PC-3 (cell line): ENCODE results near the gene SEC24B. TPM values are rescaled to one million over a fixed set of nuclear protein-coding genes. Genes with fewer than 3 reads are reported as not detected.
A peak's percentile ranks its signal among the peaks of the same experiment; 100 is the strongest.

Experiments used
- ATAC-seq: fragments of 200-7000 bp; cut with Tn5 transposase; 2 replicates; pipeline ENCODE4 v1.9.1; 2020; ENCODE audit warnings: mild to moderate bottlenecking, moderate library complexity
- BruUV-seq: library from RNA; stranded (reverse); fragments of 400-500 nt; replicated peaks from 2 replicates; lab custom pipeline; 2021; lab: Mats Ljungman, UMichigan
- CTCF ChIA-PET: fragments of 300-600 bp; sonication (Branson Sonifier 250); formaldehyde crosslinking; loops from one replicate; lab custom pipeline; 2022; ENCODE audit warnings: antibody characterized with exemption; lab: Charles Lee
- POLR2A ChIA-PET: fragments of 300-600 bp; sonication (Branson Sonifier 250); formaldehyde crosslinking; loops from one replicate; lab custom pipeline; 2022; ENCODE audit warnings: antibody characterized with exemption; ENCODE audit not compliant: unreplicated experiment; lab: Charles Lee
- DNase-seq: peaks from one replicate; pipeline ENCODE4 v3.0.0-alpha.2; 2015
- H2AFZ ChIP-seq: fragments of 300-600 bp; sonication (generic); 2 replicates; pipeline ENCODE4 v1.6.0; 2016; ENCODE audit warnings: antibody characterized with exemption, low read length
- H3F3A ChIP-seq: fragments of 300-600 bp; sonication (generic); one replicate; pipeline ENCODE4 v1.6.0; 2017; ENCODE audit warnings: antibody characterized with exemption, low read length, control low read depth, mild to moderate bottlenecking; ENCODE audit not compliant: unreplicated experiment
- H3K27ac ChIP-seq: fragments of 300-600 bp; sonication (generic); 2 replicates; pipeline ENCODE4 v1.5.1; 2016; ENCODE audit warnings: mild to moderate bottlenecking, low read length
- H3K27me3 ChIP-seq: fragments of 300-600 bp; sonication (generic); 2 replicates; pipeline ENCODE4 v1.6.1; 2016; ENCODE audit warnings: low read length, mixed read lengths
- H3K36me3 ChIP-seq: fragments of 300-600 bp; sonication (generic); 2 replicates; pipeline ENCODE4 v1.6.1; 2016; ENCODE audit warnings: low read depth, mixed run types, low read length, mixed read lengths
- H3K4me1 ChIP-seq: fragments of 300-600 bp; sonication (generic); 2 replicates; pipeline ENCODE4 v1.5.1; 2016; ENCODE audit warnings: low read length; ENCODE audit not compliant: insufficient read depth
- H3K4me2 ChIP-seq: fragments of 300-600 bp; sonication (generic); 2 replicates; pipeline ENCODE4 v1.6.0; 2016; ENCODE audit warnings: low read length
- H3K4me3 ChIP-seq: fragments of 300-600 bp; sonication (generic); 2 replicates; pipeline ENCODE4 v1.5.1; 2016; ENCODE audit warnings: mild to moderate bottlenecking, low read length, mixed read lengths
- H3K79me2 ChIP-seq: fragments of 300-600 bp; sonication (generic); 2 replicates; pipeline ENCODE4 v1.6.1; 2017; ENCODE audit warnings: low read length, mixed read lengths
- H3K9ac ChIP-seq: fragments of 300-600 bp; sonication (generic); 2 replicates; pipeline ENCODE4 v1.6.0; 2016; ENCODE audit warnings: mild to moderate bottlenecking, low read length
- H3K9me2 ChIP-seq: fragments of 300-600 bp; sonication (generic); replicated peaks from 2 replicates; pipeline ENCODE4 v1.6.1; 2016; ENCODE audit warnings: mixed run types, low read length, mixed read lengths
- H3K9me3 ChIP-seq: fragments of 300-600 bp; sonication (generic); 2 replicates; pipeline ENCODE4 v1.6.1; 2016; ENCODE audit warnings: low read length, mixed read lengths
- H4K20me1 ChIP-seq: fragments of 300-600 bp; sonication (generic); 2 replicates; pipeline ENCODE4 v1.6.1; 2016; ENCODE audit warnings: low read length, mixed read lengths
- EZH2 ChIP-seq: fragments of 300-600 bp; sonication (generic); IDR thresholded peaks from one replicate; pipeline ENCODE4 v1.6.1; 2017; ENCODE audit warnings: antibody characterized with exemption, mild to moderate bottlenecking, low read length; ENCODE audit not compliant: unreplicated experiment
- EZH2phosphoT487 ChIP-seq: fragments of 300-600 bp; sonication (generic); IDR thresholded peaks from 2 replicates; pipeline ENCODE4 v1.6.1; 2018; ENCODE audit warnings: mild to moderate bottlenecking, antibody characterized with exemption, low read length, borderline replicate concordance
- intact Hi-C: fragments of 100-400 bp; cut with micrococcal nuclease; formaldehyde crosslinking; loops from 2 replicates; pipeline ENCODE4 v1.9.0; 2023
- total RNA-seq: library from RNA; depleted of rRNA; stranded (reverse); fragments of >200 nt; gene quantifications from 2 replicates; pipeline ENCODE4 v1.2.3, GENCODE V29; 2014
- TF ChIP-seq, protein P1 (sequence below): fragments of 300-600 bp; sonication (generic); conservative IDR thresholded peaks from 2 replicates; pipeline ENCODE4 v1.5.1; 2017; ENCODE audit warnings: antibody characterized with exemption, low read depth, mild to moderate bottlenecking, low read length

SEC24B gene
- total RNA-seq, 1 experiment from 2014 or later, result 11.3 TPM

DNA sequence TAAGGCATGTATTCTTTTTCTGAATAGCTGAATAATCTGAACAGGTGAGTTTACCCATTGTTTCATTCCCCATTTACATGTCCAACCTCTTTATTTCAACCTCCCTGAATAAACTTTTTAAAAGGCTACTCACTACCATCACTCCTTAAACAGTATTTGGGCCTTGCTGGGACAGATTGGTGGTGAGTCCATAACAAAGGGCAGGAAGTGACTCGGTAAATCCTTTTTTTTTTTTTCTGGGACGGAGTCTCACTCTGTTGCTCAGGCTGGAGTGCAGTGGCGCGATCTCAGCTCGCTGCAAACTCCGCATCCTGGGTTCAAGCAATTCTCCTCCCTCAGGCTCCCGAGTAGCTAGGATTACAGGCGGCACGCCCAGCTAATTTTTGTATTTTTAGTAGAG is 23.4 kb upstream of the SEC24B start:
- Histone ChIP-seq H3K79me2 (no peaks in the 10 kb centered on the region), H3K4me2 (no peak overlapping the region), H3K4me1 (no peaks in the 10 kb centered on the region), H3K9me2 (no peaks in the 10 kb centered on the region), H3K9ac (no peak overlapping the region), H4K20me1 (no peaks in the 10 kb centered on the region), H3K27ac (no peak overlapping the region), H2AFZ (no peak overlapping the region), H3K9me3 (no peaks in the 10 kb centered on the region), H3F3A (no peaks in the 10 kb centered on the region), H3K4me3 (no peak overlapping the region), H3K27me3 (no peaks in the 10 kb centered on the region), H3K36me3 (no peaks in the 10 kb centered on the region)
- DNase-seq, result no peak
- ChIA-PET POLR2A (no interaction called here), CTCF (no interaction called here)
- TF ChIP-seq, protein P1, sequence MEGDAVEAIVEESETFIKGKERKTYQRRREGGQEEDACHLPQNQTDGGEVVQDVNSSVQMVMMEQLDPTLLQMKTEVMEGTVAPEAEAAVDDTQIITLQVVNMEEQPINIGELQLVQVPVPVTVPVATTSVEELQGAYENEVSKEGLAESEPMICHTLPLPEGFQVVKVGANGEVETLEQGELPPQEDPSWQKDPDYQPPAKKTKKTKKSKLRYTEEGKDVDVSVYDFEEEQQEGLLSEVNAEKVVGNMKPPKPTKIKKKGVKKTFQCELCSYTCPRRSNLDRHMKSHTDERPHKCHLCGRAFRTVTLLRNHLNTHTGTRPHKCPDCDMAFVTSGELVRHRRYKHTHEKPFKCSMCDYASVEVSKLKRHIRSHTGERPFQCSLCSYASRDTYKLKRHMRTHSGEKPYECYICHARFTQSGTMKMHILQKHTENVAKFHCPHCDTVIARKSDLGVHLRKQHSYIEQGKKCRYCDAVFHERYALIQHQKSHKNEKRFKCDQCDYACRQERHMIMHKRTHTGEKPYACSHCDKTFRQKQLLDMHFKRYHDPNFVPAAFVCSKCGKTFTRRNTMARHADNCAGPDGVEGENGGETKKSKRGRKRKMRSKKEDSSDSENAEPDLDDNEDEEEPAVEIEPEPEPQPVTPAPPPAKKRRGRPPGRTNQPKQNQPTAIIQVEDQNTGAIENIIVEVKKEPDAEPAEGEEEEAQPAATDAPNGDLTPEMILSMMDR, result no peak
- TF ChIP-seq EZH2phosphoT487 (no peak), EZH2 (no peak)
- intact Hi-C loops, result no loop called here
- BruUV-seq, result no TSS peak
- no peak for ATAC-seq

DNA sequence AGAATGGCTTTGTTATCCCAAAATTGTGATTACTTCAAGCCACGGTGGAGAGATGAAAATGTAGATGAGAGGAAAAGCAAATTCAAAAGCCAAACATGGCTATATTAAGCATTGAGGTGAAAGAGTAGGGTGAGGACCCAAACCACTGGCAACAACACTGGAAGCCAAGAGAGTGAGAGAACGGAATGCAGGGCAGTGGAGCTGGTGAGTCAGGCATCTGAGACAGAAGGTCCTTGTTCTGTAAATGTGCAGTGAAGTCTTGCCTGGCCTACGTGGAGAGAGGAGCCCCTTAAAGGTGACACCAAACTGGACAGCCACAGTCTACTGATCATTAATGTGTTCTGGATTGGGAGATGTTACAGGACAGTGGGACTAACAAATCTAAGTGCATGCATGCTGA is 22.8 kb upstream of the SEC24B start:
- no peak overlapping the region for H3K27ac ChIP-seq
- no peaks in the 10 kb centered on the region for H3F3A ChIP-seq
- no peaks in the 10 kb centered on the region for H3K79me2 ChIP-seq
- no peaks in the 10 kb centered on the region for H3K4me1 ChIP-seq
- no peak overlapping the region for H3K4me2 ChIP-seq
- no peak overlapping the region for H2AFZ ChIP-seq
- H3K27me3 ChIP-seq, result no peaks in the 10 kb centered on the region
- intact Hi-C loops, result no loop called here
- POLR2A ChIA-PET, result no interaction called here
- ATAC-seq (peak; percentile 31; the same call in 1 of the 2 replicates), DNase-seq (peak; percentile 17)
- TF ChIP-seq EZH2phosphoT487 (no peak), EZH2 (no peak)
- TF ChIP-seq, protein P1, result no peak
- H3K36me3 ChIP-seq, result no peaks in the 10 kb centered on the region
- H3K9ac ChIP-seq, result no peak overlapping the region
- H3K4me3 ChIP-seq, result no peak overlapping the region
- H3K9me2 ChIP-seq, result no peaks in the 10 kb centered on the region
- no peaks in the 10 kb centered on the region for H4K20me1 ChIP-seq
- CTCF ChIA-PET, result no interaction called here
- H3K9me3 ChIP-seq, result no peaks in the 10 kb centered on the region
- BruUV-seq, result no TSS peak

DNA sequence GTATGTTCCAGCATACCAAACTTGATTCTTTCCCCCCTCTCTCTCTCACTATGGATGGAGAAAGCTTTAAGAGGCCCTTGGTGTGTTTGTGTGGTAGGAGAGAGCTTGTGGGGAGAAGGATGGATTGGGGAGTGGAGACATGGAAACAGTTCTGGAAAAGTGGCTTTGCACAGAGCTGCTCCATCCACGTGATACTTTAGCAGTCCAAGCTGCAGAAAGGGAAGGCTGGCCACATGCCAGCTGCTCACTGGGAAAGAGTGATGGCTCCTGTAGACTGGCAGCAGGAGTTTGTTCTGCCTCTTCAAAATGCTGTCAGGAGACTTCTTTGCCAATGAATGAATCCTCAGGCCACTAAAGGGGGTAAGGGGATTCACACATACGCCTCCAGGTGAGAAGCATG is 21.7 kb upstream of the SEC24B start:
- no peak for DNase-seq
- no peak overlapping the region for H3K9ac ChIP-seq
- TF ChIP-seq EZH2phosphoT487 (no peak), EZH2 (no peak)
- TF ChIP-seq, protein P1, result no peak
- H3F3A ChIP-seq, result no peaks in the 10 kb centered on the region
- no peaks in the 10 kb centered on the region for H3K9me2 ChIP-seq
- H2AFZ ChIP-seq, result no peak overlapping the region
- H3K36me3 ChIP-seq, result no peaks in the 10 kb centered on the region
- POLR2A ChIA-PET, result no interaction called here
- no peak overlapping the region for H3K4me2 ChIP-seq
- no peaks in the 10 kb centered on the region for H3K27me3 ChIP-seq
- H3K79me2 ChIP-seq, result no peaks in the 10 kb centered on the region
- H3K9me3 ChIP-seq, result no peaks in the 10 kb centered on the region
- ATAC-seq, result no peak
- no peaks in the 10 kb centered on the region for H3K4me1 ChIP-seq
- BruUV-seq, result no TSS peak
- intact Hi-C loops, result no loop called here
- H3K4me3 ChIP-seq, result no peak overlapping the region
- CTCF ChIA-PET, result no interaction called here
- no peaks in the 10 kb centered on the region for H4K20me1 ChIP-seq
- H3K27ac ChIP-seq, result no peak overlapping the region
